Panc1 (cell line): ENCODE data around the gene MINDY4B. TPM values are rescaled to one million over a fixed set of nuclear protein-coding genes. Genes with fewer than 3 reads are reported as not detected.

Experiments used
- ATAC-seq: fragments of 200-7000 bp; cut with Tn5 transposase; 2 replicates; pipeline ENCODE4 v1.9.1; 2020; ENCODE audit warnings: mild to moderate bottlenecking, moderate library complexity
- BruUV-seq: library from RNA; stranded (reverse); fragments of 400-500 nt; replicated peaks from 2 replicates; lab custom pipeline; 2021; lab: Mats Ljungman, UMichigan
- CTCF ChIA-PET: fragments of 300-600 bp; sonication (Branson Sonifier 250); formaldehyde crosslinking; loops from one replicate; lab custom pipeline; 2022; ENCODE audit warnings: antibody characterized with exemption; lab: Charles Lee
- POLR2A ChIA-PET: fragments of 300-600 bp; sonication (Branson Sonifier 250); formaldehyde crosslinking; loops from one replicate; lab custom pipeline; 2022; ENCODE audit warnings: antibody characterized with exemption; lab: Charles Lee
- DNase-seq: peaks from one replicate; pipeline ENCODE4 v3.0.0-alpha.2; 2010; ENCODE audit warnings: low read depth, low spot score
- H3K27ac ChIP-seq: 2 replicates; pipeline ENCODE4 v1.5.1; 2011; ENCODE audit warnings: mild to moderate bottlenecking, low read length, inconsistent platforms
- H3K27me3 ChIP-seq: fragments of 200-500 bp; sonication (Bioruptor generic); 2 replicates; pipeline ENCODE4 v1.6.0; 2014; ENCODE audit warnings: low read length, inconsistent platforms; ENCODE audit not compliant: control insufficient read depth, insufficient read depth
- H3K36me3 ChIP-seq: fragments of 200-500 bp; sonication (Bioruptor generic); 2 replicates; pipeline ENCODE4 v1.5.1; 2014; ENCODE audit warnings: inconsistent platforms, mild to moderate bottlenecking, low read length, moderate library complexity; ENCODE audit not compliant: control insufficient read depth, insufficient read depth
- H3K4me1 ChIP-seq: 2 replicates; pipeline ENCODE4 v1.5.1; 2011; ENCODE audit warnings: inconsistent platforms, mild to moderate bottlenecking, low read length, moderate library complexity; ENCODE audit not compliant: control insufficient read depth, insufficient read depth
- H3K4me3 ChIP-seq, 2 experiments: 2 replicates each; pipeline ENCODE4 v1.5.1; 2011 to 2012; ENCODE audit warnings: low read depth in 2 of 2, low read length in 2 of 2, mild to moderate bottlenecking in 2 of 2, inconsistent platforms in 1 of 2, moderate library complexity in 1 of 2
- H3K9me3 ChIP-seq: fragments of 200-500 bp; sonication (Bioruptor generic); 2 replicates; pipeline ENCODE4 v1.5.1; 2014; ENCODE audit warnings: low read depth, mild to moderate bottlenecking, inconsistent platforms, low read length, moderate library complexity; ENCODE audit not compliant: control insufficient read depth, insufficient read depth
- POLR2AphosphoS5 ChIP-seq: IDR thresholded peaks from 2 replicates; pipeline ENCODE4 v1.6.1; 2012; ENCODE audit warnings: mild to moderate bottlenecking, low read depth, low read length, moderate library complexity
- SIN3A ChIP-seq: IDR thresholded peaks from 2 replicates; pipeline ENCODE4 v1.6.1; 2012; ENCODE audit warnings: low read depth, mild to moderate bottlenecking, low read length, moderate library complexity, borderline replicate concordance; ENCODE audit not compliant: insufficient read depth
- TCF7L2 ChIP-seq: IDR thresholded peaks from 2 replicates; pipeline ENCODE4 v1.6.1; 2011; ENCODE audit warnings: mild to moderate bottlenecking, low read depth, low read length, inconsistent platforms
- in situ Hi-C: cut with HindIII; loops from 2 replicates; pipeline ENCODE4 v1.10.0; 2016; ENCODE audit warnings: low sequenced_read_pairs, low pct_unique_long_range_greater_than_20kb
- intact Hi-C: fragments of 100-400 bp; cut with micrococcal nuclease; formaldehyde crosslinking; loops from one replicate; pipeline ENCODE4 v1.10.0; 2022; ENCODE audit not compliant: unreplicated experiment
- total RNA-seq: library from RNA; stranded (reverse); gene quantifications from one replicate; pipeline ENCODE4 v1.2.1, GENCODE V29; 2021; ENCODE audit not compliant: unreplicated experiment
- TF ChIP-seq, protein P1 (sequence below): fragments of 450-650 bp; IDR thresholded peaks from 2 replicates; pipeline ENCODE4 v1.5.1; 2017; ENCODE audit warnings: mild to moderate bottlenecking
- TF ChIP-seq, protein P2 (sequence below), 2 experiments: IDR thresholded peaks; 2 replicates each; pipeline ENCODE4 v1.6.1; 2011 to 2012; ENCODE audit warnings: low read depth in 2 of 2, control low read depth in 1 of 2, low read length in 1 of 2, mild to moderate bottlenecking in 1 of 2, moderate library complexity in 1 of 2; ENCODE audit not compliant: insufficient read depth in 1 of 2

The MINDY4B gene
- total RNA-seq, 1 experiment from 2014 or later, result not detected

DNA sequence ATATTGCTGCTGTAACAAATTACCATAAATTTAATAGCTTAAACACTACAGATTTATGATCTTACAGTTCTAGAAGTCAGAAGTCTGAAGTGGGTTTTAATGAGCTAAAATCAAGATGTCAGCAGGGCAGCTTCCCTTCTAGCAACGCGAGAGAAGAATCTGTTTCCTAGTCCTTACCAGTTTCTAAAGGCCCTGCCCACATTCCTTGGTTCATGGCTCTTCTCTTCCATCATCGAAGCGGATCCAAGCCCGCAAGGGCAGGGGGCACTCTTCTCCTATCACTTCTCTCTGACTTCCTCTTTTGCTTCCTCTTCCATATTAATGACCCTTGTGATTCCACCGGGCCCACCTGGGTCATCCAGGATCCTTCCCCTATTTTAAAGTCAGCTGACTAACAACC is 16.1 kb downstream of the MINDY4B start:
- no TSS peak for BruUV-seq
- ChIA-PET CTCF (no interaction called here), POLR2A (no interaction called here)
- no peaks in the 10 kb centered on the region for H3K9me3 ChIP-seq
- TF ChIP-seq, protein P1, sequence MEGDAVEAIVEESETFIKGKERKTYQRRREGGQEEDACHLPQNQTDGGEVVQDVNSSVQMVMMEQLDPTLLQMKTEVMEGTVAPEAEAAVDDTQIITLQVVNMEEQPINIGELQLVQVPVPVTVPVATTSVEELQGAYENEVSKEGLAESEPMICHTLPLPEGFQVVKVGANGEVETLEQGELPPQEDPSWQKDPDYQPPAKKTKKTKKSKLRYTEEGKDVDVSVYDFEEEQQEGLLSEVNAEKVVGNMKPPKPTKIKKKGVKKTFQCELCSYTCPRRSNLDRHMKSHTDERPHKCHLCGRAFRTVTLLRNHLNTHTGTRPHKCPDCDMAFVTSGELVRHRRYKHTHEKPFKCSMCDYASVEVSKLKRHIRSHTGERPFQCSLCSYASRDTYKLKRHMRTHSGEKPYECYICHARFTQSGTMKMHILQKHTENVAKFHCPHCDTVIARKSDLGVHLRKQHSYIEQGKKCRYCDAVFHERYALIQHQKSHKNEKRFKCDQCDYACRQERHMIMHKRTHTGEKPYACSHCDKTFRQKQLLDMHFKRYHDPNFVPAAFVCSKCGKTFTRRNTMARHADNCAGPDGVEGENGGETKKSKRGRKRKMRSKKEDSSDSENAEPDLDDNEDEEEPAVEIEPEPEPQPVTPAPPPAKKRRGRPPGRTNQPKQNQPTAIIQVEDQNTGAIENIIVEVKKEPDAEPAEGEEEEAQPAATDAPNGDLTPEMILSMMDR, result no peak
- no peak for TF ChIP-seq POLR2AphosphoS5
- no peak for TF ChIP-seq TCF7L2
- no peak for TF ChIP-seq SIN3A
- TF ChIP-seq, protein P2, sequence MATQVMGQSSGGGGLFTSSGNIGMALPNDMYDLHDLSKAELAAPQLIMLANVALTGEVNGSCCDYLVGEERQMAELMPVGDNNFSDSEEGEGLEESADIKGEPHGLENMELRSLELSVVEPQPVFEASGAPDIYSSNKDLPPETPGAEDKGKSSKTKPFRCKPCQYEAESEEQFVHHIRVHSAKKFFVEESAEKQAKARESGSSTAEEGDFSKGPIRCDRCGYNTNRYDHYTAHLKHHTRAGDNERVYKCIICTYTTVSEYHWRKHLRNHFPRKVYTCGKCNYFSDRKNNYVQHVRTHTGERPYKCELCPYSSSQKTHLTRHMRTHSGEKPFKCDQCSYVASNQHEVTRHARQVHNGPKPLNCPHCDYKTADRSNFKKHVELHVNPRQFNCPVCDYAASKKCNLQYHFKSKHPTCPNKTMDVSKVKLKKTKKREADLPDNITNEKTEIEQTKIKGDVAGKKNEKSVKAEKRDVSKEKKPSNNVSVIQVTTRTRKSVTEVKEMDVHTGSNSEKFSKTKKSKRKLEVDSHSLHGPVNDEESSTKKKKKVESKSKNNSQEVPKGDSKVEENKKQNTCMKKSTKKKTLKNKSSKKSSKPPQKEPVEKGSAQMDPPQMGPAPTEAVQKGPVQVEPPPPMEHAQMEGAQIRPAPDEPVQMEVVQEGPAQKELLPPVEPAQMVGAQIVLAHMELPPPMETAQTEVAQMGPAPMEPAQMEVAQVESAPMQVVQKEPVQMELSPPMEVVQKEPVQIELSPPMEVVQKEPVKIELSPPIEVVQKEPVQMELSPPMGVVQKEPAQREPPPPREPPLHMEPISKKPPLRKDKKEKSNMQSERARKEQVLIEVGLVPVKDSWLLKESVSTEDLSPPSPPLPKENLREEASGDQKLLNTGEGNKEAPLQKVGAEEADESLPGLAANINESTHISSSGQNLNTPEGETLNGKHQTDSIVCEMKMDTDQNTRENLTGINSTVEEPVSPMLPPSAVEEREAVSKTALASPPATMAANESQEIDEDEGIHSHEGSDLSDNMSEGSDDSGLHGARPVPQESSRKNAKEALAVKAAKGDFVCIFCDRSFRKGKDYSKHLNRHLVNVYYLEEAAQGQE (IDR thresholded peaks at IDR 0.05; ENCODE audit: insufficient read depth in 1 of 2, low read depth in 2 of 2, low read length in 1 of 2), result no peak
- no peaks in the 10 kb centered on the region for H3K4me1 ChIP-seq
- ATAC-seq, result no peak
- H3K27ac ChIP-seq, result no peak overlapping the region
- intact Hi-C loops (no loop called here), in situ Hi-C loops (no loop called here)
- DNase-seq, result no peak
- no peak overlapping the region for H3K4me3 ChIP-seq
- H3K36me3 ChIP-seq, result no peaks in the 10 kb centered on the region
- H3K27me3 ChIP-seq, result peaks cover 7% of the 10 kb centered on the region; the same call in 1 of the 2 replicates

DNA sequence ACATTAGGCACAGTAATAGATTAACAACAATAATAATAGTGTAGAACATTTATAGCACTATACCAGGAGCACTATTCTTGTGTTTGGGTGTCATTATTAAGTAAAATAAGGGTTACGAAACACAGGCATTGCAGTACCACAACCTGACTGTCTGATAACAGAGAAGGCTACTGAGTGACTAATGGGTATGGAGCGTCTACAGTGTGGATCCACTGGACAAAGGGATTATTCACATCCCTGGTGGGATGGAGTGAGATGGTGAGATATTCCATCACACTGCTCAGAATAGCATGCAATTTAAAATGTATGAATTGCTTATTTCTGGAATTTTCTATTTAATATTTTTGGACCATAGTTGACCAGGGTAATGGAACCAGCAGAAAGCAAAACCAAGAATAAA is 18.2 kb downstream of the MINDY4B start:
- TF ChIP-seq, protein P2 (IDR thresholded peaks at IDR 0.05; ENCODE audit: insufficient read depth in 1 of 2, low read depth in 2 of 2, low read length in 1 of 2), result no peak
- TF ChIP-seq, protein P1, result no peak
- H3K9me3 ChIP-seq, result no peaks in the 10 kb centered on the region
- intact Hi-C loops (no loop called here), in situ Hi-C loops (no loop called here)
- BruUV-seq, result no TSS peak
- peaks cover 21% of the 10 kb centered on the region for H3K27me3 ChIP-seq
- ATAC-seq (no peak), DNase-seq (no peak)
- H3K4me3 ChIP-seq, result no peak overlapping the region
- H3K36me3 ChIP-seq, result no peaks in the 10 kb centered on the region
- ChIA-PET CTCF (no interaction called here), POLR2A (no interaction called here)
- no peak overlapping the region for H3K27ac ChIP-seq
- H3K4me1 ChIP-seq, result no peaks in the 10 kb centered on the region
